ENCODE results near the gene ZFP36.

The ZFP36 gene

DNA sequence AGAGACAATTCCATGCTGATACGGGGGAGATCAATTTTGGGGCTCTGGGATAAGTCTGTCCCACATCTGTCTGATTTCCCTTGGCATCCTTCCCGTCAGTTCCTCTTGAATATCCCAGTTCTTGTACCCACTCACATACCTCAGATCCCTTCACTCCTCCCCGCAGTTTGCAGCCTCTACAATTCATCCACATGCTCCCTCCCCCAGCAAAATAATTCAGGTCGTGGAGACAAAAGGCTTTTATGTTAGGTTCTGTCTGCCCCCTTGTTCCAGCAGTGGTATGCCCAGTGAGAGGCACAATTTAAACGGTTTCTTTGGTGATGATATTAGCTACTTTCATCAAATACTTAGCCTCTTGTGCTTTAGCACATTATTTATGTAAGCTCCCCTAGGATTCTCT, 19.5 kb downstream of the ZFP36 start:
- Histone ChIP-seq H2AFZ (ENCODE audit: low read length) (no peak overlapping the region), H3K36me3 (replicated peaks; ENCODE audit: insufficient read depth, low read length) (no peaks in the 10 kb centered on the region), H4K20me1 (ENCODE audit: insufficient read depth, low read length) (no peaks in the 10 kb centered on the region), H3K9me3 (replicated peaks; ENCODE audit: insufficient read depth, low read length) (no peaks in the 10 kb centered on the region), H3K4me2 (ENCODE audit: low read depth, low read length) (no peak overlapping the region), H3K9me2 (replicated peaks; ENCODE audit: insufficient read depth, low read length) (no peaks in the 10 kb centered on the region), H3K9ac (ENCODE audit: low read length) (no peak overlapping the region), H3K27me3 (replicated peaks; ENCODE audit: insufficient read depth, low read length) (peaks cover 4% of the 10 kb centered on the region; the same call in 1 of the 2 replicates), H3F3A (ENCODE audit: insufficient read depth, low read length) (peaks cover 9% of the 10 kb centered on the region), H3K79me2 (ENCODE audit: low read length) (no peaks in the 10 kb centered on the region), H3K27ac (ENCODE audit: low read length) (no peak overlapping the region), H3K4me1 (ENCODE audit: low read length) (peaks cover 8% of the 10 kb centered on the region), H3K4me3 (ENCODE audit: low read length) (no peak overlapping the region)
- no peak for TF ChIP-seq EZH2phosphoT487 (IDR thresholded peaks at IDR 0.05; ENCODE audit: low read length)
- no peak for TF ChIP-seq EZH2 (optimal IDR thresholded peaks at IDR 0.05; ENCODE audit: low read depth, low read length)
- TF ChIP-seq, protein P1, sequence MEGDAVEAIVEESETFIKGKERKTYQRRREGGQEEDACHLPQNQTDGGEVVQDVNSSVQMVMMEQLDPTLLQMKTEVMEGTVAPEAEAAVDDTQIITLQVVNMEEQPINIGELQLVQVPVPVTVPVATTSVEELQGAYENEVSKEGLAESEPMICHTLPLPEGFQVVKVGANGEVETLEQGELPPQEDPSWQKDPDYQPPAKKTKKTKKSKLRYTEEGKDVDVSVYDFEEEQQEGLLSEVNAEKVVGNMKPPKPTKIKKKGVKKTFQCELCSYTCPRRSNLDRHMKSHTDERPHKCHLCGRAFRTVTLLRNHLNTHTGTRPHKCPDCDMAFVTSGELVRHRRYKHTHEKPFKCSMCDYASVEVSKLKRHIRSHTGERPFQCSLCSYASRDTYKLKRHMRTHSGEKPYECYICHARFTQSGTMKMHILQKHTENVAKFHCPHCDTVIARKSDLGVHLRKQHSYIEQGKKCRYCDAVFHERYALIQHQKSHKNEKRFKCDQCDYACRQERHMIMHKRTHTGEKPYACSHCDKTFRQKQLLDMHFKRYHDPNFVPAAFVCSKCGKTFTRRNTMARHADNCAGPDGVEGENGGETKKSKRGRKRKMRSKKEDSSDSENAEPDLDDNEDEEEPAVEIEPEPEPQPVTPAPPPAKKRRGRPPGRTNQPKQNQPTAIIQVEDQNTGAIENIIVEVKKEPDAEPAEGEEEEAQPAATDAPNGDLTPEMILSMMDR (IDR thresholded peaks at IDR 0.05; ENCODE audit: low read length), result no peak
- DNase-seq, result no peak

DNA sequence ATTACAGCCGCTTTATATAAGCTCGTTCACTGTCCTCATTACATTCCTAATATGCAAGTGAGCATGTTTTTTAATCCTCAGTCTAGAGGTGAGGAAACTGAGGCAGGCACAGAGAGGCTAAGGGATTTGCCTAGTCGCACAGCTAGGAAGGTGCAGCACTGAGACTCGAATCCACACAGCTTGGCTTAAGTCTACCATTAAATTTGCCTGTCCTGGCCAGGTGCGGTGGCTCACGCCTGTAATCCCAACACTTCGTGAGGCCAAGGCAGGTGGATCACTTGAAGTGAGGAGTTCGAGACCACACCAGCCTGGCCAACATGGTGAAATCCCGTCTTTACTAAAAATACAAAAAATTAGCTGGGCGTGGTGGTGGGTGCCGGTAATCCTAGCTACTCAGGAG, 21.1 kb downstream of the ZFP36 start:
- Histone ChIP-seq H3K9ac (ENCODE audit: low read length) (no peak overlapping the region), H4K20me1 (ENCODE audit: insufficient read depth, low read length) (no peaks in the 10 kb centered on the region), H3K27ac (ENCODE audit: low read length) (no peak overlapping the region), H3K79me2 (ENCODE audit: low read length) (no peaks in the 10 kb centered on the region), H3K4me1 (ENCODE audit: low read length) (peaks cover 21% of the 10 kb centered on the region), H3F3A (ENCODE audit: insufficient read depth, low read length) (peaks cover 23% of the 10 kb centered on the region), H3K9me3 (replicated peaks; ENCODE audit: insufficient read depth, low read length) (no peaks in the 10 kb centered on the region), H3K4me2 (ENCODE audit: low read depth, low read length) (no peak overlapping the region), H3K36me3 (replicated peaks; ENCODE audit: insufficient read depth, low read length) (no peaks in the 10 kb centered on the region), H3K9me2 (replicated peaks; ENCODE audit: insufficient read depth, low read length) (no peaks in the 10 kb centered on the region), H3K27me3 (replicated peaks; ENCODE audit: insufficient read depth, low read length) (peaks cover 4% of the 10 kb centered on the region; the same call in 1 of the 2 replicates), H3K4me3 (ENCODE audit: low read length) (no peak overlapping the region), H2AFZ (ENCODE audit: low read length) (no peak overlapping the region)
- DNase-seq, result no peak
- TF ChIP-seq EZH2 (optimal IDR thresholded peaks at IDR 0.05; ENCODE audit: low read depth, low read length) (no peak), EZH2phosphoT487 (IDR thresholded peaks at IDR 0.05; ENCODE audit: low read length) (no peak)
- TF ChIP-seq, protein P1 (IDR thresholded peaks at IDR 0.05; ENCODE audit: low read length), result no peak

DNA sequence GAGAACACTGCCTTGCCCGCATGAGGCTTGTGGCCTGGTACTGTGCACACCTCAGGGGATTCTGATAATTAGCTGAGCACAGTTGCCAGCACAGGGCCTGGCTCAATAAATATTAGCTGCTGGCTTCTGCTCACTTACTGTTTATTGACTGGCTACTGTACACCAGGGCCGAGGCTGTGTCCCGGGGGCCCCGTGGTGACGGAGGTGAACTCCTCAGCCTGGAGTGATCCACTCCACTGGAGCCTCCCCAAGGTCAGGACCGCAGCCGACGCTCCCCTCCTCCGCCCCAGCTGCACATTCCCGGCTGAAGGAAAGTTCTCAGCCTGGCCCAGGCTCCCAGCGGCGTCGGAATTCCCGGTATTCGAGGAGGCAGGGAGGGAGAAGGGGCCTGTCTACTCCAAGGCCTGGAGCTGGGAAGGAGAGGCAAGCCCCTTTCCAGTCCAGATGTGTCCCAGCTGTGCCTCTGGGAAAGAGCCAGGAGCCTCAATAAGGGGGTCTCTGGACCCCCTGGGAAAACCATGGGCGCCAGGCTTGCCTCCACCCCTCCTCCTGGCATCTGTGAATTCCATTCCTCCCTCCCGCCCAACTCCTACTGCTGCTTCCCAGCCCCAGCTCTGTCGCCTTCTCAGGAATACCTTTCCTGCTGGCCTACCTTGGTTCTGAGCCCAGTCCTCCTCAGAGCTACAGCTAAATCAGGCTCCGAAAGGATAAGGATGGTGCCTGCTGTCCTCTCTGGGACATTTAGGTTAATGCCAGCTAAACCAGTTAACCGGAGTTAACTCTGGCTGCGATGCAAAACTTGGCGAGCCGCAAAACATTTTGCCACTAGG, 21.9 kb downstream of the ZFP36 start:
- Histone ChIP-seq H3K4me2 (ENCODE audit: low read depth, low read length) (no peak overlapping the region), H2AFZ (ENCODE audit: low read length) (no peak overlapping the region), H3K9me2 (replicated peaks; ENCODE audit: insufficient read depth, low read length) (no peaks in the 10 kb centered on the region), H4K20me1 (ENCODE audit: insufficient read depth, low read length) (peaks cover 3% of the 10 kb centered on the region; the same call in 1 of the 2 replicates), H3K4me1 (ENCODE audit: low read length) (peaks cover 28% of the 10 kb centered on the region), H3K9ac (ENCODE audit: low read length) (no peak overlapping the region), H3K27ac (ENCODE audit: low read length) (no peak overlapping the region), H3K9me3 (replicated peaks; ENCODE audit: insufficient read depth, low read length) (no peaks in the 10 kb centered on the region), H3K27me3 (replicated peaks; ENCODE audit: insufficient read depth, low read length) (peaks cover 4% of the 10 kb centered on the region; the same call in 1 of the 2 replicates), H3K36me3 (replicated peaks; ENCODE audit: insufficient read depth, low read length) (peaks cover 7% of the 10 kb centered on the region), H3F3A (ENCODE audit: insufficient read depth, low read length) (peaks cover 30% of the 10 kb centered on the region), H3K4me3 (ENCODE audit: low read length) (no peak overlapping the region), H3K79me2 (ENCODE audit: low read length) (peaks cover 4% of the 10 kb centered on the region)
- no peak for DNase-seq
- TF ChIP-seq, protein P1 (IDR thresholded peaks at IDR 0.05; ENCODE audit: low read length), result no peak
- no peak for TF ChIP-seq EZH2phosphoT487 (IDR thresholded peaks at IDR 0.05; ENCODE audit: low read length)
- TF ChIP-seq EZH2 (optimal IDR thresholded peaks at IDR 0.05; ENCODE audit: low read depth, low read length), result no peak
